MM.1S (cell line): ENCODE measurements around the gene MARF1.

ENCODE experiments used
- EZH2 ChIP-seq: fragments of 300-600 bp; sonication (generic); optimal IDR thresholded peaks from 2 replicates; pipeline ENCODE3; 2017; ENCODE audit warnings: low read depth, mild to moderate bottlenecking, antibody characterized with exemption, low read length, mixed read lengths
- EZH2phosphoT487 ChIP-seq: fragments of 300-600 bp; sonication (generic); IDR thresholded peaks from 2 replicates; pipeline ENCODE4 v1.6.1; 2018; ENCODE audit warnings: antibody characterized with exemption, low read length
- TF ChIP-seq, protein P1 (sequence below): fragments of 300-600 bp; sonication (generic); IDR thresholded peaks from 2 replicates; pipeline ENCODE4 v1.5.1; 2016; ENCODE audit warnings: antibody characterized with exemption, low read length, mixed read lengths

- TF ChIP-seq, protein P1, sequence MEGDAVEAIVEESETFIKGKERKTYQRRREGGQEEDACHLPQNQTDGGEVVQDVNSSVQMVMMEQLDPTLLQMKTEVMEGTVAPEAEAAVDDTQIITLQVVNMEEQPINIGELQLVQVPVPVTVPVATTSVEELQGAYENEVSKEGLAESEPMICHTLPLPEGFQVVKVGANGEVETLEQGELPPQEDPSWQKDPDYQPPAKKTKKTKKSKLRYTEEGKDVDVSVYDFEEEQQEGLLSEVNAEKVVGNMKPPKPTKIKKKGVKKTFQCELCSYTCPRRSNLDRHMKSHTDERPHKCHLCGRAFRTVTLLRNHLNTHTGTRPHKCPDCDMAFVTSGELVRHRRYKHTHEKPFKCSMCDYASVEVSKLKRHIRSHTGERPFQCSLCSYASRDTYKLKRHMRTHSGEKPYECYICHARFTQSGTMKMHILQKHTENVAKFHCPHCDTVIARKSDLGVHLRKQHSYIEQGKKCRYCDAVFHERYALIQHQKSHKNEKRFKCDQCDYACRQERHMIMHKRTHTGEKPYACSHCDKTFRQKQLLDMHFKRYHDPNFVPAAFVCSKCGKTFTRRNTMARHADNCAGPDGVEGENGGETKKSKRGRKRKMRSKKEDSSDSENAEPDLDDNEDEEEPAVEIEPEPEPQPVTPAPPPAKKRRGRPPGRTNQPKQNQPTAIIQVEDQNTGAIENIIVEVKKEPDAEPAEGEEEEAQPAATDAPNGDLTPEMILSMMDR: no peak
- TF ChIP-seq EZH2phosphoT487 (no peak), EZH2 (no peak)
Observed at GRCh38 chr16:15653227-15653626, 10.3 kb upstream of the MARF1 start.
